GM12891 (cell line): ENCODE data around the gene CAMKMT.
A peak's percentile ranks its signal among the peaks of the same experiment; 100 is the strongest.

Experiments used
- DNase-seq: peaks from one replicate; pipeline ENCODE4 v3.0.0; 2011; ENCODE audit warnings: low spot score; ENCODE audit not compliant: insufficient read length
- FAIRE-seq: peaks from 2 replicates; lab custom pipeline; 2011; peaks lifted over from hg19 to GRCh38; lab: Jason Lieb, UNC
- PAX5 ChIP-seq: IDR thresholded peaks from 2 replicates; pipeline ENCODE4 v1.6.1; 2011; ENCODE audit warnings: low read length, moderate library complexity, mild to moderate bottlenecking; ENCODE audit not compliant: insufficient read depth, severe bottlenecking
- POLR2A ChIP-seq: IDR thresholded peaks from 2 replicates; pipeline ENCODE4 v1.6.1; 2011; ENCODE audit warnings: low read depth, low read length, control low read depth
- POLR2AphosphoS5 ChIP-seq: IDR thresholded peaks from 2 replicates; pipeline ENCODE4 v1.6.1; 2011; ENCODE audit warnings: low read depth, low read length, control low read depth
- POU2F2 ChIP-seq: IDR thresholded peaks from 2 replicates; pipeline ENCODE4 v1.6.1; 2011; ENCODE audit warnings: low read depth, mild to moderate bottlenecking, control low read depth, low read length, moderate library complexity
- SPI1 ChIP-seq: IDR thresholded peaks from 2 replicates; pipeline ENCODE4 v1.6.1; 2011; ENCODE audit warnings: low read depth, low read length, control low read depth
- TAF1 ChIP-seq: IDR thresholded peaks from 2 replicates; pipeline ENCODE4 v1.6.1; 2011; ENCODE audit warnings: low read depth, low read length, control low read depth

Gene CAMKMT

DNA sequence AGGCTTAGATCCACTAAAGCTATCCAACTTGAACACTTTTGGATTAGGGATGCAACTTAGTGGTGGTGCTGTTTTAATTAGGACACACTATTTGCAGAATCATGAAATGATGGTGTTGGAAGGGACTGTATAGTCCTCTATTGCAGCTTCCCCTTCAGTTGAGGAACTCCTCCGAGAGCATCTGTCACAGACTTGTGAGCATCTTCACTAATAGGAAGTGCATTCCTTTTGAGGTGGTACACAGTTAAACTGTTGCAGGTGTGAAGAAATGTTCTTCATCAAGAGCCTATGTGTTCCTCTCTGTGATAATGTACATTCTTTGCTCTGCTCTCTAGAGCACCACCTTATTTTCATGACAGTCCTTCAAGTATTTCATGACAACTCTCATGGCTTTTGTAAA is 197.4 kb downstream of the CAMKMT start:
- DNase-seq (no peak), FAIRE-seq (peak; percentile 45)
- TF ChIP-seq POU2F2 (no peak), SPI1 (peak; percentile 20; the same call in 1 of the 2 replicates)

DNA sequence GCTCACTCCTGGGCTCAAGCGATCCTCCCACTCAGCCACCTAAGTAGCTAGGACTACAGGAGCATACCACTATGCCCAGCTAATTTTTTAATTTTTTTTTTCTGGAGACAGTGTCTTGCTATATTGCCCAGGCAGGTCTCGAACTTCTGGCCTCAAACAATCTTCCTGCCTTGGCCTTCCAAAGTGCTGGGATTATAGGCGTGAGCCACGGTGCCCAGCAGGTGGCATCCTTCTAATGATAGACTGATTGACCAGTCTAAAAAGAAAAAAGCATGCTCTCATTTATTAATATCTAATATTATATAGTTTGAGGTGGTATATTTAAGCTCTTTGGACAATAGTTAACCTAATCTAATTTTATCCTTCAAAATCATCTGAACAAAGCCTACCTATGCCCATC is 198.6 kb downstream of the CAMKMT start:
- TF ChIP-seq PAX5 (no peak), POLR2A (no peak)

GRCh38 chr2:44560941-44561340 is 199.2 kb downstream of the CAMKMT start:
- no peak for FAIRE-seq
- TF ChIP-seq POU2F2, result no peak
- no peak for TF ChIP-seq SPI1
- TF ChIP-seq PAX5, result no peak
- no peak for TF ChIP-seq POLR2AphosphoS5
- no peak for TF ChIP-seq TAF1
- no peak for TF ChIP-seq POLR2A
- DNase-seq, result no peak

More for the DNA sequence above, 198.6 kb downstream of the CAMKMT start:
- FAIRE-seq, result peak; percentile 48
- no peak for DNase-seq

DNA sequence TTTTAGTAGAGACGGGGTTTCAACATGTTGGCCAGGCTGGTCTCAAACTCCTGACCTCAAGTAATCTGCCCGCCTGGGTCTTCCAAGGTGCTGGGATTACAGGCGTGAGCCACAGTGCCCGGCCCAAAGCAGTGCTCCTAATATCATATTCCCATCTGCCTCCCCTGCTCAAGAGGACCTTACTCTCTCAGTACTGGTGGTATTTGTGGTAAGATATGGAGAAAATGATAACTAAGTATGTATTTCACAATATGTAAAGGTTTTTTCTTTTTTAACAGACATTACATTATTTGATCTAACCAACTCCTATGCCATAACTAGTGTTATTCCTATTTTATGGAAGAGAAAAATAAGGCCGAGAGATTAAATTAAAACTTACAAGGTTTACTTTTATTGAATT is 201.0 kb downstream of the CAMKMT start:
- FAIRE-seq, result no peak

GRCh38 chr2:44564752-44565151 is 203.0 kb downstream of the CAMKMT start:
- DNase-seq, result no peak
- no peak for TF ChIP-seq SPI1
- TF ChIP-seq PAX5, result no peak
- no peak for TF ChIP-seq POU2F2
- TF ChIP-seq POLR2AphosphoS5, result no peak
- TF ChIP-seq TAF1, result no peak
- TF ChIP-seq POLR2A, result no peak
- FAIRE-seq, result no peak

More for the DNA sequence above, 201.0 kb downstream of the CAMKMT start:
- TF ChIP-seq TAF1 (no peak), POU2F2 (no peak)
- DNase-seq, result no peak

DNA sequence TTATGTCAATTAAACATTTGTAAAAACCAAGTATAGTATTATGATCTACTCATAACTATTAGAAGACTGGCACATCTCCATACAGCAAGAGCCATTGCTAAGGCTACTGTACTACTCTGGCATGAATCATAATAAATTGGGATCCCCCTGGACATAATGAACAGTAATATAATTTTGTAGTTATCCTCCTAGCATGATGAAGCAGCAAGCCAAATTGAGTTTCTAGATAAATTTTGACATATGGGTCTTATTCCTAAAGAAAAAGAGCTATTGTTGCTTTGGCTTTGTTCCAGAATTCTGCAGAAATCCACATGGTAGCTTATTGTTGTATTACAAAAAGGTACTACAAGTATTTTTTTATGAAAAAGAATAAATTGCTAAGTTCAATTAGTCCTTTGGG is 204.3 kb downstream of the CAMKMT start:
- DNase-seq (no peak), FAIRE-seq (no peak)
- TF ChIP-seq POU2F2 (no peak), POLR2AphosphoS5 (no peak), SPI1 (no peak), PAX5 (no peak), POLR2A (no peak)

DNA sequence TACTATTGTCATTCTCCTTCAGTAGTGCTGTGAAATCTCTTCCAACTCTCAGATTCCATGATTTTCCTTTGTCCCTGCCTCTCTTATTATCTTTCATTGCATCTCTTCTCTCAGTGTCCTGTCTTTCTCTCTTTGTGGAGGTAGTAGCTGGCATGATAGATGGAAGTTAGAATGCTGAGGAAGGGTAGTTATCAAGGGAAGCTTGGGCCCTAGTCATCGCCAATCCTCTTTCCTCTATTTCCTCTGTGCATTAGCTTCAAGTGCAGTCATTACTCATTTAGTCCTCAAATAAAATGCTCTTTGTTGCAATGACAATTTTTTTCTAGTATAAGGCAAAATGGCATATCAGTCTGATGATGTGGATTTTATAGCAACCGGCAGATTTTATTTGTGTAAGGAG is 207.7 kb downstream of the CAMKMT start:
- FAIRE-seq (no peak), DNase-seq (no peak)
- TF ChIP-seq POU2F2, result no peak
- no peak for TF ChIP-seq POLR2AphosphoS5
- no peak for TF ChIP-seq PAX5
- TF ChIP-seq SPI1, result no peak
- no peak for TF ChIP-seq TAF1
- TF ChIP-seq POLR2A, result no peak

GRCh38 chr2:44570271-44570670 is 208.5 kb downstream of the CAMKMT start:
- TF ChIP-seq POLR2AphosphoS5, result no peak
- no peak for TF ChIP-seq PAX5
- TF ChIP-seq POLR2A, result no peak
- no peak for TF ChIP-seq SPI1
- DNase-seq (no peak), FAIRE-seq (no peak)

GRCh38 chr2:44570777-44571176 is 209.0 kb downstream of the CAMKMT start:
- FAIRE-seq (no peak), DNase-seq (no peak)
- TF ChIP-seq SPI1 (no peak), POLR2AphosphoS5 (no peak), TAF1 (no peak), PAX5 (no peak)

DNA sequence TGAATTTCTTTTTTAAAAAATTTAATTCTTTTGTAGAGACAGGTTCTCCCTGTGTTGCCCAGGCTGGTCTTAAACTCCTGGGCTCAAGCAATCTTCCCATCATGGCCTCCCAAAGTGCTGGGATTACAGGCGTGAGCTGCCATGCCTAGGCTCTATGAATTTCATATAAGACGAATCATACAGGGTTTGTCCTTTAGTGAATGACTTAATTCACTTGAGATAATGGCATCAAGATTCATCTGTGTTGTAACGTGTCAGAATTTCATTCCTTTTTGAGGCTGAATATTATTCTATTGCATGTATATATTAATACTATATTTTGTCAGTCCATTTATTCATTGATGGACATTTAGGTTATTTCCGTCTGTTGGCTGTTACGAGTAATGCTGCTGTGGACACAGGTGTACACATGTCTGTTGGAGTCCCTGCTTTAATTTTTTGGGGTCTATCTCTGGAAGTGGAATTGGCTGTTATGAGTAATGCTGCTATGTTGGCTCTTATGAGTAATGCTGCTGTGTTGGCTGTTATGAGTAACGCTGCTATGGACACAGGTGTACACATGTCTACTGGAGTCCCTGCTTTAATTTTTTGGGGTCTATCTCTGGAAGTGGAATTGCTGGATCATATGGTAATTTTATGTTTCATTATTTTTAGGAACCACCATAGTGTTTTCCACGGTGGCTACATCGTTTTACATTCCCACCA is 210.6 kb downstream of the CAMKMT start:
- FAIRE-seq, result no peak
- DNase-seq, result no peak

DNA sequence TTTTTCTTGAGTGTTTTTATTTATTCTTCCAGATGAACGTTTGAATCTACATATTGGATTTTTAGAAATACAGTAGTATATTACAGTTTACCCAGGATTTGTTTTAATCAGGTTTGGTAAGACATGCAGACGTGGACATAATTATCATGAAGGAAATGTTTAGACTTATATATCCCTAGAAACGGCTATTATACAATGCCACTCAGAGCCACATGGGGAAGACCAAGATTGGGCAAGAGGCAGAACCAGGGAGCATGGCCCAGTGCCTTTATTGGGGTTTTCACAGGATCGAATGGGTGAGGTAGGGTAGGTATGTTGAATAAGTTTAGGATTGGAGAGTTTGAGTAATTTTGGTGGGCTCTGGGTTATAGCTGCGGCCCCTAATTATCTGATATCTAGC is 212.2 kb downstream of the CAMKMT start:
- no peak for FAIRE-seq
- no peak for TF ChIP-seq POU2F2
- no peak for DNase-seq

More for the DNA sequence above, 210.6 kb downstream of the CAMKMT start:
- TF ChIP-seq SPI1, result no peak
- no peak for TF ChIP-seq TAF1
- no peak for TF ChIP-seq POLR2A
- no peak for TF ChIP-seq POLR2AphosphoS5
- TF ChIP-seq PAX5, result no peak
- TF ChIP-seq POU2F2, result no peak
